HEK293 (cell line): ENCODE measurements around the gene BUD23.

Experiments used
- KLF10 ChIP-seq: fragments of 450-650 bp; IDR thresholded peaks from 2 replicates; pipeline ENCODE4 v1.5.1; 2018; ENCODE audit warnings: missing biosample characterization, mild to moderate bottlenecking, missing genetic modification characterization
- MEIS1 ChIP-seq: sonication (generic); formaldehyde crosslinking; IDR thresholded peaks from 2 replicates; pipeline ENCODE4 v1.8.1; 2022; ENCODE audit warnings: missing genetic modification reagents, mild to moderate bottlenecking, borderline replicate concordance
- TSHZ1 ChIP-seq: fragments of 450-650 bp; formaldehyde crosslinking; IDR thresholded peaks from 2 replicates; pipeline ENCODE4 v1.5.1; 2016; ENCODE audit warnings: missing biosample characterization, missing genetic modification characterization, borderline replicate concordance
- YY1 ChIP-seq: fragments of 450-650 bp; formaldehyde crosslinking; IDR thresholded peaks from 2 replicates; pipeline ENCODE4 v1.5.1; 2018; ENCODE audit warnings: missing biosample characterization, missing genetic modification characterization
- ZBTB48 ChIP-seq: fragments of 450-650 bp; formaldehyde crosslinking; IDR thresholded peaks from 2 replicates; pipeline ENCODE4 v1.5.1; 2016; ENCODE audit warnings: missing biosample characterization, missing genetic modification characterization
- ZBTB8A ChIP-seq: fragments of 450-650 bp; formaldehyde crosslinking; IDR thresholded peaks from 2 replicates; pipeline ENCODE4 v1.5.1; 2016; ENCODE audit warnings: missing biosample characterization, missing genetic modification characterization
- ZNF121 ChIP-seq: fragments of 450-650 bp; formaldehyde crosslinking; IDR thresholded peaks from 2 replicates; pipeline ENCODE4 v1.5.1; 2016; ENCODE audit warnings: missing biosample characterization, missing genetic modification characterization
- ZNF174 ChIP-seq: fragments of 450-650 bp; formaldehyde crosslinking; IDR thresholded peaks from 2 replicates; pipeline ENCODE4 v1.5.0; 2017; ENCODE audit warnings: missing biosample characterization, mild to moderate bottlenecking, missing genetic modification characterization
- ZNF175 ChIP-seq: fragments of 450-650 bp; formaldehyde crosslinking; IDR thresholded peaks from 2 replicates; pipeline ENCODE4 v1.5.1; 2016; ENCODE audit warnings: missing biosample characterization, missing genetic modification characterization
- ZNF19 ChIP-seq: fragments of 450-650 bp; formaldehyde crosslinking; IDR thresholded peaks from 2 replicates; pipeline ENCODE4; 2016; ENCODE audit warnings: missing biosample characterization, missing genetic modification characterization, low read depth
- ZNF211 ChIP-seq: fragments of 450-650 bp; formaldehyde crosslinking; IDR thresholded peaks from 2 replicates; pipeline ENCODE4 v1.5.1; 2016; ENCODE audit warnings: low read depth, missing biosample characterization, missing genetic modification characterization
- ZNF23 ChIP-seq: fragments of 450-650 bp; formaldehyde crosslinking; IDR thresholded peaks from 2 replicates; pipeline ENCODE4 v1.5.1; 2016; ENCODE audit warnings: missing biosample characterization, missing genetic modification characterization, borderline replicate concordance
- ZNF324 ChIP-seq: fragments of 450-650 bp; formaldehyde crosslinking; IDR thresholded peaks from 2 replicates; pipeline ENCODE4 v1.5.1; 2016; ENCODE audit warnings: missing biosample characterization, missing genetic modification characterization
- ZNF518A ChIP-seq: fragments of 450-650 bp; formaldehyde crosslinking; conservative IDR thresholded peaks from 2 replicates; pipeline ENCODE4 v1.5.1; 2016; ENCODE audit warnings: low read depth, missing biosample characterization, missing genetic modification characterization
- ZNF529 ChIP-seq: fragments of 450-650 bp; formaldehyde crosslinking; IDR thresholded peaks from 2 replicates; pipeline ENCODE4 v1.5.1; 2017; ENCODE audit warnings: missing genetic modification characterization, missing biosample characterization; ENCODE audit not compliant: insufficient replicate concordance
- ZNF544 ChIP-seq: fragments of 450-650 bp; formaldehyde crosslinking; IDR thresholded peaks from 2 replicates; pipeline ENCODE4 v1.5.0; 2017; ENCODE audit warnings: missing biosample characterization, missing genetic modification characterization
- ZNF629 ChIP-seq: fragments of 450-650 bp; formaldehyde crosslinking; IDR thresholded peaks from 2 replicates; pipeline ENCODE4 v1.5.1; 2017; ENCODE audit warnings: missing biosample characterization, missing genetic modification characterization
- ZNF645 ChIP-seq: fragments of 450-650 bp; formaldehyde crosslinking; IDR thresholded peaks from 2 replicates; pipeline ENCODE4; 2016; ENCODE audit warnings: missing biosample characterization, missing genetic modification characterization
- ZNF776 ChIP-seq: fragments of 450-650 bp; formaldehyde crosslinking; IDR thresholded peaks from 2 replicates; pipeline ENCODE4 v1.5.0; 2017; ENCODE audit warnings: missing biosample characterization, missing genetic modification characterization, borderline replicate concordance
- ZNF777 ChIP-seq: fragments of 450-650 bp; formaldehyde crosslinking; IDR thresholded peaks from 2 replicates; pipeline ENCODE4 v1.5.1; 2017; ENCODE audit warnings: missing biosample characterization, missing genetic modification characterization, borderline replicate concordance
- ZNF792 ChIP-seq: fragments of 450-650 bp; formaldehyde crosslinking; IDR thresholded peaks from 2 replicates; pipeline ENCODE4 v1.5.1; 2016; ENCODE audit warnings: missing biosample characterization, missing genetic modification characterization
- TF ChIP-seq, protein P1 (sequence below): fragments of 450-650 bp; formaldehyde crosslinking; IDR thresholded peaks from 2 replicates; pipeline ENCODE4 v1.5.1; 2016; ENCODE audit warnings: missing biosample characterization, missing genetic modification characterization, low read depth
- TF ChIP-seq, protein P2 (sequence below): fragments of 450-650 bp; formaldehyde crosslinking; optimal IDR thresholded peaks from 2 replicates; pipeline ENCODE3; 2016; ENCODE audit warnings: missing biosample characterization, mild to moderate bottlenecking, missing genetic modification characterization
- TF ChIP-seq, protein P3 (sequence below): fragments of 450-650 bp; formaldehyde crosslinking; IDR thresholded peaks from 2 replicates; pipeline ENCODE4 v1.5.1; 2017; ENCODE audit warnings: missing biosample characterization, missing genetic modification characterization

The BUD23 gene

GRCh38 chr7:73741600-73741999 is 58.2 kb downstream of the BUD23 start (continued):
- no peak for TF ChIP-seq ZNF175 (tag by site-specific recombination)
- TF ChIP-seq ZNF121 (tag by site-specific recombination) = no peak
- TF ChIP-seq ZNF529 (tag by site-specific recombination) = no peak
- TF ChIP-seq ZNF777 = no peak
- TF ChIP-seq ZNF211 (tag by site-specific recombination) = no peak
- TF ChIP-seq, protein P1, sequence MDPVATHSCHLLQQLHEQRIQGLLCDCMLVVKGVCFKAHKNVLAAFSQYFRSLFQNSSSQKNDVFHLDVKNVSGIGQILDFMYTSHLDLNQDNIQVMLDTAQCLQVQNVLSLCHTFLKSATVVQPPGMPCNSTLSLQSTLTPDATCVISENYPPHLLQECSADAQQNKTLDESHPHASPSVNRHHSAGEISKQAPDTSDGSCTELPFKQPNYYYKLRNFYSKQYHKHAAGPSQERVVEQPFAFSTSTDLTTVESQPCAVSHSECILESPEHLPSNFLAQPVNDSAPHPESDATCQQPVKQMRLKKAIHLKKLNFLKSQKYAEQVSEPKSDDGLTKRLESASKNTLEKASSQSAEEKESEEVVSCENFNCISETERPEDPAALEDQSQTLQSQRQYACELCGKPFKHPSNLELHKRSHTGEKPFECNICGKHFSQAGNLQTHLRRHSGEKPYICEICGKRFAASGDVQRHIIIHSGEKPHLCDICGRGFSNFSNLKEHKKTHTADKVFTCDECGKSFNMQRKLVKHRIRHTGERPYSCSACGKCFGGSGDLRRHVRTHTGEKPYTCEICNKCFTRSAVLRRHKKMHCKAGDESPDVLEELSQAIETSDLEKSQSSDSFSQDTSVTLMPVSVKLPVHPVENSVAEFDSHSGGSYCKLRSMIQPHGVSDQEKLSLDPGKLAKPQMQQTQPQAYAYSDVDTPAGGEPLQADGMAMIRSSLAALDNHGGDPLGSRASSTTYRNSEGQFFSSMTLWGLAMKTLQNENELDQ (tag by site-specific recombination) = no peak
- TF ChIP-seq ZNF645 (tag by site-specific recombination) = no peak
- no peak for TF ChIP-seq ZNF518A (tag by site-specific recombination)
- TF ChIP-seq KLF10 (tag by site-specific recombination) = peak; percentile 80
- TF ChIP-seq ZBTB48 (tag by site-specific recombination) = no peak
- TF ChIP-seq, protein P2, sequence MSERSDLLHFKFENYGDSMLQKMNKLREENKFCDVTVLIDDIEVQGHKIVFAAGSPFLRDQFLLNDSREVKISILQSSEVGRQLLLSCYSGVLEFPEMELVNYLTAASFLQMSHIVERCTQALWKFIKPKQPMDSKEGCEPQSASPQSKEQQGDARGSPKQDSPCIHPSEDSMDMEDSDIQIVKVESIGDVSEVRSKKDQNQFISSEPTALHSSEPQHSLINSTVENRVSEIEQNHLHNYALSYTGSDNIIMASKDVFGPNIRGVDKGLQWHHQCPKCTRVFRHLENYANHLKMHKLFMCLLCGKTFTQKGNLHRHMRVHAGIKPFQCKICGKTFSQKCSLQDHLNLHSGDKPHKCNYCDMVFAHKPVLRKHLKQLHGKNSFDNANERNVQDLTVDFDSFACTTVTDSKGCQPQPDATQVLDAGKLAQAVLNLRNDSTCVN = no peak
- no peak for TF ChIP-seq ZNF19
- no peak for TF ChIP-seq ZBTB8A (tag by site-specific recombination)
- no peak for TF ChIP-seq ZNF174 (tag by site-specific recombination)
- no peak for TF ChIP-seq ZNF776
- TF ChIP-seq TSHZ1 (tag by site-specific recombination) = peak; percentile 58; the same call in 1 of the 2 replicates
- TF ChIP-seq YY1 (tag by site-specific recombination) = no peak
- TF ChIP-seq ZNF792 (tag by site-specific recombination) = no peak
- TF ChIP-seq, protein P3, sequence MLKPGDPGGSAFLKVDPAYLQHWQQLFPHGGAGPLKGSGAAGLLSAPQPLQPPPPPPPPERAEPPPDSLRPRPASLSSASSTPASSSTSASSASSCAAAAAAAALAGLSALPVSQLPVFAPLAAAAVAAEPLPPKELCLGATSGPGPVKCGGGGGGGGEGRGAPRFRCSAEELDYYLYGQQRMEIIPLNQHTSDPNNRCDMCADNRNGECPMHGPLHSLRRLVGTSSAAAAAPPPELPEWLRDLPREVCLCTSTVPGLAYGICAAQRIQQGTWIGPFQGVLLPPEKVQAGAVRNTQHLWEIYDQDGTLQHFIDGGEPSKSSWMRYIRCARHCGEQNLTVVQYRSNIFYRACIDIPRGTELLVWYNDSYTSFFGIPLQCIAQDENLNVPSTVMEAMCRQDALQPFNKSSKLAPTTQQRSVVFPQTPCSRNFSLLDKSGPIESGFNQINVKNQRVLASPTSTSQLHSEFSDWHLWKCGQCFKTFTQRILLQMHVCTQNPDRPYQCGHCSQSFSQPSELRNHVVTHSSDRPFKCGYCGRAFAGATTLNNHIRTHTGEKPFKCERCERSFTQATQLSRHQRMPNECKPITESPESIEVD (tag by site-specific recombination) = peak; percentile 64; the same call in 1 of the 2 replicates
- peak; percentile 77; the same call in 1 of the 2 replicates for TF ChIP-seq ZNF324 (tag by site-specific recombination)
- peak; percentile 85 for TF ChIP-seq ZNF629 (tag by site-specific recombination)
- TF ChIP-seq ZNF544 (tag by site-specific recombination) = no peak
- no peak for TF ChIP-seq ZNF23 (tag by site-specific recombination)
- TF ChIP-seq MEIS1 (CRISPR knock-in tag) = no peak
